SK-N-SH (cell line): ENCODE results near the gene CPN1. TPM values are rescaled to one million over a fixed set of nuclear protein-coding genes. Genes with fewer than 3 reads are reported as not detected.
"Not testable (repeated sequence)": the region's sequence is repeated elsewhere in the genome, so short reads cannot be mapped to it uniquely, and the experiment has no call there.

ENCODE experiments used
- CTCF ChIA-PET: fragments of 300-600, 350-600 bp; formaldehyde crosslinking; extraction: SDS; loops from one replicate; lab custom pipeline; 2021; lab: Yijun Ruan, JAX
- POLR2A ChIA-PET: fragments of 350-600 bp; sonication (Branson Sonifier 250); formaldehyde crosslinking; extraction: SDS; loops from one replicate; lab custom pipeline; 2020; ENCODE audit warnings: antibody characterized with exemption, inconsistent platforms; lab: Yijun Ruan, JAX
- DNase-seq: peaks from one replicate; pipeline ENCODE4 v3.0.0; 2012
- H2AFZ ChIP-seq: fragments of 200-600 bp; sonication (generic); 2 replicates; pipeline ENCODE4 v1.8.1; 2016; ENCODE audit warnings: antibody characterized with exemption, mild to moderate bottlenecking, low read depth
- H3F3A ChIP-seq: fragments of 200-600 bp; sonication (generic); replicated peaks from 2 replicates; pipeline ENCODE3; 2016; ENCODE audit warnings: antibody characterized with exemption, mild to moderate bottlenecking; ENCODE audit not compliant: insufficient read depth
- H3K27ac ChIP-seq, 2 experiments: fragments of 200-500 bp in 1 of 2; fragments of 200-600 bp in 1 of 2; sonication (Bioruptor generic) in 1 of 2; sonication (generic), shearing (Covaris generic) in 1 of 2; 2 replicates each; pipeline versions ENCODE4 v1.5.1 to v1.6.1; 2014 to 2016; ENCODE audit warnings: low read depth in 2 of 2, inconsistent platforms in 1 of 2, low read length in 1 of 2, mild to moderate bottlenecking in 1 of 2, mixed read lengths in 1 of 2
- H3K27me3 ChIP-seq: fragments of 200-600 bp; sonication (generic), shearing (Covaris generic); 2 replicates; pipeline ENCODE4 v1.6.1; 2016; ENCODE audit warnings: mixed run types; ENCODE audit not compliant: insufficient read depth
- H3K36me3 ChIP-seq, 2 experiments: fragments of 200-500 bp in 1 of 2; fragments of 200-600 bp in 1 of 2; sonication (Bioruptor generic) in 1 of 2; sonication (generic) in 1 of 2; replicated peaks in 1 of 2; 2 replicates each; pipeline versions ENCODE3 to v1.5.1; 2014 to 2016; ENCODE audit warnings: low read length in 1 of 2, mild to moderate bottlenecking in 1 of 2; ENCODE audit not compliant: insufficient read depth in 2 of 2, control insufficient read depth in 1 of 2
- H3K4me1 ChIP-seq, 2 experiments: fragments of 200-500 bp in 1 of 2; fragments of 200-600 bp in 1 of 2; sonication (Bioruptor generic) in 1 of 2; sonication (generic), shearing (Covaris generic) in 1 of 2; 2 replicates each; pipeline versions ENCODE4 v1.5.1 to v1.6.1; 2014 to 2016; ENCODE audit warnings: low read depth in 1 of 2, low read length in 1 of 2, mixed run types in 1 of 2; ENCODE audit not compliant: insufficient read depth in 2 of 2, control insufficient read depth in 1 of 2
- H3K4me2 ChIP-seq: fragments of 200-600 bp; sonication (generic), shearing (Covaris generic); 2 replicates; pipeline ENCODE4 v1.6.1; 2017; ENCODE audit warnings: mixed run types
- H3K4me3 ChIP-seq, 2 experiments: fragments of 200-500 bp in 1 of 2; fragments of 200-600 bp in 1 of 2; sonication (Bioruptor generic) in 1 of 2; sonication (generic), shearing (Covaris generic) in 1 of 2; 2 replicates each; pipeline versions ENCODE4 v1.5.1 to v1.8.1; 2014 to 2016; ENCODE audit warnings: low read depth in 2 of 2, inconsistent platforms in 1 of 2, low read length in 1 of 2, mild to moderate bottlenecking in 1 of 2, mixed read lengths in 1 of 2, moderate library complexity in 1 of 2
- H3K79me2 ChIP-seq: fragments of 200-600 bp; sonication (generic); 2 replicates; pipeline ENCODE4 v1.8.1; 2017; ENCODE audit warnings: mild to moderate bottlenecking; ENCODE audit not compliant: insufficient read depth
- H3K9ac ChIP-seq: fragments of 200-600 bp; sonication (generic); 2 replicates; pipeline ENCODE4 v1.6.1; 2017; ENCODE audit warnings: mixed run types
- H3K9me2 ChIP-seq: fragments of 200-600 bp; sonication (generic); 2 replicates; pipeline ENCODE4 v1.6.1; 2017; ENCODE audit warnings: mixed run types
- H3K9me3 ChIP-seq: fragments of 200-600 bp; sonication (generic); 2 replicates; pipeline ENCODE4 v1.6.1; 2017; ENCODE audit warnings: mixed run types, mild to moderate bottlenecking, moderate library complexity
- H4K20me1 ChIP-seq: fragments of 200-600 bp; sonication (generic); 2 replicates; pipeline ENCODE4 v1.6.1; 2017; ENCODE audit warnings: mild to moderate bottlenecking, mixed run types; ENCODE audit not compliant: insufficient read depth
- EP300 ChIP-seq, 2 experiments: IDR thresholded peaks; 2 replicates each; pipeline versions ENCODE4 v1.4.0 to v1.6.1; 2012; ENCODE audit warnings: borderline replicate concordance in 1 of 2, low read depth in 1 of 2, low read length in 1 of 2
- FOXJ3 ChIP-seq: sonication (generic); formaldehyde crosslinking; IDR thresholded peaks from 2 replicates; pipeline ENCODE4 v1.5.1; 2020; ENCODE audit warnings: mild to moderate bottlenecking, missing genetic modification reagents
- GATA2 ChIP-seq: sonication (generic); formaldehyde crosslinking; IDR thresholded peaks from 2 replicates; pipeline ENCODE4 v1.5.0; 2020; ENCODE audit warnings: mild to moderate bottlenecking, missing genetic modification reagents
- JUND ChIP-seq: IDR thresholded peaks from 2 replicates; pipeline ENCODE4 v1.4.0; 2012
- MEF2A ChIP-seq: IDR thresholded peaks from 2 replicates; pipeline ENCODE4 v1.4.0; 2012; ENCODE audit warnings: low read depth, borderline replicate concordance
- MXI1 ChIP-seq: IDR thresholded peaks from 2 replicates; pipeline ENCODE4 v1.6.1; 2012; ENCODE audit warnings: mild to moderate bottlenecking, low read depth, low read length, improper control_type of control experiment
- NFIC ChIP-seq: IDR thresholded peaks from 2 replicates; pipeline ENCODE4 v1.4.0; 2012; ENCODE audit warnings: borderline replicate concordance
- PBX3 ChIP-seq: IDR thresholded peaks from 2 replicates; pipeline ENCODE4; 2012
- POLR2AphosphoS5 ChIP-seq: IDR thresholded peaks from 2 replicates; pipeline ENCODE4 v1.6.1; 2012; ENCODE audit warnings: low read depth, low read length
- RAD21 ChIP-seq: IDR thresholded peaks from 2 replicates; pipeline ENCODE4 v1.6.1; 2012; ENCODE audit warnings: mild to moderate bottlenecking, low read length
- RXRA ChIP-seq: IDR thresholded peaks from 2 replicates; pipeline ENCODE4 v1.4.0; 2012; ENCODE audit warnings: low read depth, mild to moderate bottlenecking, borderline replicate concordance
- SIN3A ChIP-seq: IDR thresholded peaks from 2 replicates; pipeline ENCODE4 v1.6.1; 2012; ENCODE audit warnings: low read depth, mild to moderate bottlenecking, low read length, moderate library complexity, borderline replicate concordance
- TCF12 ChIP-seq: IDR thresholded peaks from 2 replicates; pipeline ENCODE4 v1.4.0; 2012
- WGBS: methylation state at CpG from one replicate; pipeline ENCODE4 v1.1.6; 2017; ENCODE audit warnings: low lambda C conversion rate; 5-methylcytosine and 5-hydroxymethylcytosine counted together
- polyA plus RNA-seq, 3 experiments: library from polyadenylated mRNA; depleted of rRNA; stranded (reverse); fragments of >200 nt; gene quantifications; 2 replicates each; pipeline ENCODE4 v1.2.3, GENCODE V29; 2012
- TF ChIP-seq, protein P1 (sequence below): IDR thresholded peaks from 2 replicates; pipeline ENCODE4 v1.4.0; 2012; ENCODE audit warnings: low read depth

The CPN1 gene
- polyA plus RNA-seq, 1 of the 3 experiments (the other 2 are of a cell fraction): not detected

DNA sequence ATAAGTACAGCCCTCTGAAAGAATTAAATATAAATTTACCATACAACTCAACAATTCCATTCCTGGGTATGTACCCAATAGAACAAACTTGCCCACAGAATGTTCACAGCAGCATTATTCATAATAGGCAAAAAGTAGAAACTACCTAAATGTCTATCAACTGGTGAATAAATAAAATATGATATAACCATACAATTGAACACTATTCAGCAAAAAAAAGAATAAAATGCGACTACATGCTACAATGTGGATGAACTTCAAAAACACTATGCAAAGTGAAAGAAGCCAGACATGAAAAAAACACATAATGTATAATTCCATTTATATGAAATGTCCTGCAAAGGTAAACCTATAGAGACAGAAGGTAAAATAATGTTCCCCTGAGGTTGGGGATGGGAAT, 2.0 kb upstream of the CPN1 start:
- DNase-seq: no peak
- H3K9me3 ChIP-seq: no peaks in the 10 kb centered on the region
- no peak overlapping the region for H3K4me3 ChIP-seq
- H3F3A ChIP-seq: no peaks in the 10 kb centered on the region
- no peaks in the 10 kb centered on the region; the same call in 1 of the 2 replicates for H3K27me3 ChIP-seq
- 77% methylated on average over 1 of the region's 1 CpG for WGBS
- no peak overlapping the region for H3K27ac ChIP-seq
- no peaks in the 10 kb centered on the region for H3K4me1 ChIP-seq
- H2AFZ ChIP-seq: no peak overlapping the region
- ChIA-PET CTCF (no interaction called here), POLR2A (no interaction called here)
- H3K9ac ChIP-seq: no peak overlapping the region
- H3K9me2 ChIP-seq: no peaks in the 10 kb centered on the region
- no peaks in the 10 kb centered on the region for H3K36me3 ChIP-seq
- H3K4me2 ChIP-seq: no peak overlapping the region
- TF ChIP-seq RAD21 (no peak), RXRA (no peak), TCF12 (no peak), MXI1 (no peak), FOXJ3 (CRISPR knock-in tag) (no peak), POLR2AphosphoS5 (no peak), PBX3 (no peak), JUND (no peak), MEF2A (no peak), SIN3A (no peak), NFIC (no peak), EP300 (IDR thresholded peaks at IDR 0.05; ENCODE audit: borderline replicate concordance in 1 of 2, low read depth in 1 of 2, low read length in 1 of 2) (no peak), GATA2 (no peak)
- TF ChIP-seq, protein P1, sequence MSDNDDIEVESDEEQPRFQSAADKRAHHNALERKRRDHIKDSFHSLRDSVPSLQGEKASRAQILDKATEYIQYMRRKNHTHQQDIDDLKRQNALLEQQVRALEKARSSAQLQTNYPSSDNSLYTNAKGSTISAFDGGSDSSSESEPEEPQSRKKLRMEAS: no peak
- no peaks in the 10 kb centered on the region for H4K20me1 ChIP-seq
- no peaks in the 10 kb centered on the region for H3K79me2 ChIP-seq

- H4K20me1 ChIP-seq, H3K27me3 ChIP-seq, POLR2A ChIA-PET, H3K36me3 ChIP-seq, H3F3A ChIP-seq, H2AFZ ChIP-seq, H3K9me2 ChIP-seq, CTCF ChIA-PET, H3K79me2 ChIP-seq, H3K9me3 ChIP-seq, H3K27ac ChIP-seq, H3K4me3 ChIP-seq, DNase-seq, H3K4me1 ChIP-seq, H3K4me2 ChIP-seq, H3K9ac ChIP-seq: not testable (repeated sequence)
Observed at GRCh38 chr10:100082276-100082675, 607 bp upstream of the CPN1 start.

DNA sequence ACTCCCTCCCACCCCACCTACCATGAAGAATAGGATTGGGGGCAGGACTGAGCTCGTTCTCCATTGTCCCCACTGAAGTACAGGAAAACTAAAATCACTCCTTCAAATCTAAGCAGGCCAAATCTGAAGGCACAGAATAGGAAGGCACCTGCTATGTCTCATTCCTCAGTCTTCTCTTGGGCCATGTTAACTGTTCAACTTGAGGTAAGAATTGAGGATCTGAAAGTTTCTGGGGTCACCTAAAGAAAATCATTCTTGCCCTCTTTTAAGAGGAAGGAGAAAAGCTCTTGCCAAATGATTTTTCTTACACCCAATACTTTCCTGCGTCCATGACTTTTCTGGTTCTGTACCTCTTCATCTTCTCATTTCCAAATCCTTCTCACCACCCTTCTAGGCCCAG, 4.9 kb downstream of the CPN1 start:
- no peaks in the 10 kb centered on the region for H3K36me3 ChIP-seq
- TF ChIP-seq MXI1: no peak
- no peak for DNase-seq
- no peaks in the 10 kb centered on the region for H3K4me1 ChIP-seq
- POLR2A ChIA-PET: no interaction called here
- no peaks in the 10 kb centered on the region for H3F3A ChIP-seq
- no peak overlapping the region for H3K9ac ChIP-seq
- no peaks in the 10 kb centered on the region; the same call in 1 of the 2 replicates for H3K27me3 ChIP-seq
- no peaks in the 10 kb centered on the region for H3K9me3 ChIP-seq
- no peaks in the 10 kb centered on the region for H3K9me2 ChIP-seq
- no peak overlapping the region for H3K4me2 ChIP-seq
- H3K27ac ChIP-seq: no peak overlapping the region
- CTCF ChIA-PET: interaction anchor here (1.0 to 1.4 kb wide), 2 partner anchors 31 to 231 kb away, joined by 3 to 7 read pairs; no protein-coding TSS in a partner anchor
- WGBS: 43% methylated on average over 2 of the region's 2 CpGs
- H3K79me2 ChIP-seq: no peaks in the 10 kb centered on the region
- H2AFZ ChIP-seq: no peak overlapping the region
- no peak overlapping the region for H3K4me3 ChIP-seq
- no peaks in the 10 kb centered on the region for H4K20me1 ChIP-seq
